Hepatocyte (in vitro differentiated cells): ENCODE results near the gene MAFB. TPM values are rescaled to one million over a fixed set of nuclear protein-coding genes. Genes with fewer than 3 reads are reported as not detected.

Experiments
- DNase-seq: peaks from one replicate; pipeline ENCODE4 v3.0.0-alpha.2; 2016; ENCODE audit warnings: low spot score
- H2AFZ ChIP-seq: fragments of 200-600 bp; sonication (generic); 2 replicates; pipeline ENCODE4 v1.6.0; 2016; ENCODE audit warnings: antibody characterized with exemption, mild to moderate bottlenecking
- H3K27ac ChIP-seq: fragments of 200-600 bp; sonication (generic); 2 replicates; pipeline ENCODE4 v1.5.1; 2016; ENCODE audit warnings: mild to moderate bottlenecking
- H3K27me3 ChIP-seq: fragments of 200-600 bp; sonication (generic); 2 replicates; pipeline ENCODE4 v1.6.1; 2016
- H3K36me3 ChIP-seq: fragments of 200-600 bp; sonication (generic); replicated peaks from 2 replicates; pipeline ENCODE4 v1.5.1; 2016; ENCODE audit warnings: low read depth; ENCODE audit not compliant: insufficient read depth
- H3K4me1 ChIP-seq: fragments of 200-600 bp; sonication (generic); 2 replicates; pipeline ENCODE4 v1.5.1; 2016; ENCODE audit warnings: mild to moderate bottlenecking, moderate library complexity; ENCODE audit not compliant: insufficient read depth
- H3K4me2 ChIP-seq: fragments of 200-600 bp; sonication (generic); 2 replicates; pipeline ENCODE4 v1.6.0; 2016
- H3K4me3 ChIP-seq: fragments of 200-600 bp; sonication (generic); 2 replicates; pipeline ENCODE4 v1.5.1; 2016; ENCODE audit warnings: mild to moderate bottlenecking
- H3K79me2 ChIP-seq: fragments of 200-600 bp; sonication (generic); 2 replicates; pipeline ENCODE4 v1.6.0; 2017; ENCODE audit warnings: mild to moderate bottlenecking
- H3K9me2 ChIP-seq: fragments of 200-600 bp; sonication (generic); replicated peaks from 2 replicates; pipeline ENCODE4 v1.6.0; 2017; ENCODE audit warnings: mild to moderate bottlenecking; ENCODE audit not compliant: insufficient read depth
- H3K9me3 ChIP-seq: fragments of 200-600 bp; sonication (generic); 2 replicates; pipeline ENCODE4 v1.5.1; 2016; ENCODE audit warnings: low read depth, mild to moderate bottlenecking
- H4K20me1 ChIP-seq: fragments of 200-600 bp; sonication (generic); 2 replicates; pipeline ENCODE4 v1.6.0; 2016; ENCODE audit warnings: mild to moderate bottlenecking; ENCODE audit not compliant: insufficient read depth, poor library complexity, severe bottlenecking
- EZH2 ChIP-seq: fragments of 200-600 bp; sonication (generic); IDR thresholded peaks from 2 replicates; pipeline ENCODE4 v1.6.1; 2016; ENCODE audit warnings: antibody characterized with exemption, mild to moderate bottlenecking, borderline replicate concordance
- EZH2phosphoT487 ChIP-seq: fragments of 200-600 bp; sonication (generic); IDR thresholded peaks from one replicate; pipeline ENCODE4 v1.6.1; 2018; ENCODE audit warnings: antibody characterized with exemption, mild to moderate bottlenecking, low read depth, moderate library complexity; ENCODE audit not compliant: unreplicated experiment, severe bottlenecking
- WGBS: methylation state at CpG from one replicate; pipeline ENCODE4 v1.1.6; 2016; ENCODE audit warnings: low lambda C conversion rate; ENCODE audit errors: missing lambda C conversion rate; 5-methylcytosine and 5-hydroxymethylcytosine counted together
- polyA plus RNA-seq: library from polyadenylated mRNA; unstranded; fragments of >200 nt; fragmentation: Nextera tagmentation; extraction: Ambion mirVana; gene quantifications from 2 replicates; pipeline ENCODE4 v1.2.1, GENCODE V29; 2016
- total RNA-seq: library from RNA; depleted of rRNA; stranded (reverse); fragments of >200 nt; gene quantifications from 2 replicates; pipeline ENCODE4 v1.2.3, GENCODE V29; 2014
- TF ChIP-seq, protein P1 (sequence below): fragments of 200-600 bp; sonication (generic); IDR thresholded peaks from 2 replicates; pipeline ENCODE4 v1.5.1; 2016; ENCODE audit warnings: antibody characterized with exemption, mild to moderate bottlenecking; ENCODE audit not compliant: poor library complexity

The MAFB gene
- total and polyA plus RNA-seq, 2 experiments from 2014 or later: 3.4 to 4.1 TPM

DNA sequence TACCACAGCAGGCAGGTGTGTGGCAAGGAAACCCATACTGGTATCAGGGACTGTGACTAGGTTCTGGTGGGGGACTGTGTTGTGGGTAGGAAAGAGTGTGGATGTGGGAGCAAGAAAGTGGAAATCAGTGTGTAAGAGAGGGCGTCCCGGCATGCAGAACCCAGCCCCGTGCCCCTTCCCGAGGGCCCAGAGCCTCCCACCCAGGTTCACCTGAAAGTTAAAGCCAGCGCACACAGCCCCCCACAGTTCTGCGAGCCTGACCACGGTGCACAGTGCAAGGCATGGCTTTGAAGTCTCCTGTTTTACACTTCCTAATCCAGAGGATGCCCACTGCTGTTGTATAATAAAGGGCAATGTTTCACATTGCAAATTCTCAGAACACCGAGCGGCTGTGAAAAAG is 22.7 kb downstream of the MAFB start:
- no peaks in the 10 kb centered on the region for H3K79me2 ChIP-seq
- no peak for DNase-seq
- no peaks in the 10 kb centered on the region for H3K36me3 ChIP-seq
- no peaks in the 10 kb centered on the region for H3K9me2 ChIP-seq
- H3K4me1 ChIP-seq: peaks cover 17% of the 10 kb centered on the region
- WGBS: 93% methylated on average over 9 of the region's 9 CpGs
- H3K27ac ChIP-seq: no peak overlapping the region
- H3K4me3 ChIP-seq: no peak overlapping the region
- no peaks in the 10 kb centered on the region for H3K9me3 ChIP-seq
- no peaks in the 10 kb centered on the region for H4K20me1 ChIP-seq
- no peaks in the 10 kb centered on the region for H3K27me3 ChIP-seq
- no peak overlapping the region for H2AFZ ChIP-seq
- TF ChIP-seq, protein P1, sequence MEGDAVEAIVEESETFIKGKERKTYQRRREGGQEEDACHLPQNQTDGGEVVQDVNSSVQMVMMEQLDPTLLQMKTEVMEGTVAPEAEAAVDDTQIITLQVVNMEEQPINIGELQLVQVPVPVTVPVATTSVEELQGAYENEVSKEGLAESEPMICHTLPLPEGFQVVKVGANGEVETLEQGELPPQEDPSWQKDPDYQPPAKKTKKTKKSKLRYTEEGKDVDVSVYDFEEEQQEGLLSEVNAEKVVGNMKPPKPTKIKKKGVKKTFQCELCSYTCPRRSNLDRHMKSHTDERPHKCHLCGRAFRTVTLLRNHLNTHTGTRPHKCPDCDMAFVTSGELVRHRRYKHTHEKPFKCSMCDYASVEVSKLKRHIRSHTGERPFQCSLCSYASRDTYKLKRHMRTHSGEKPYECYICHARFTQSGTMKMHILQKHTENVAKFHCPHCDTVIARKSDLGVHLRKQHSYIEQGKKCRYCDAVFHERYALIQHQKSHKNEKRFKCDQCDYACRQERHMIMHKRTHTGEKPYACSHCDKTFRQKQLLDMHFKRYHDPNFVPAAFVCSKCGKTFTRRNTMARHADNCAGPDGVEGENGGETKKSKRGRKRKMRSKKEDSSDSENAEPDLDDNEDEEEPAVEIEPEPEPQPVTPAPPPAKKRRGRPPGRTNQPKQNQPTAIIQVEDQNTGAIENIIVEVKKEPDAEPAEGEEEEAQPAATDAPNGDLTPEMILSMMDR: no peak
- TF ChIP-seq EZH2: no peak
- TF ChIP-seq EZH2phosphoT487: no peak
- H3K4me2 ChIP-seq: no peak overlapping the region

DNA sequence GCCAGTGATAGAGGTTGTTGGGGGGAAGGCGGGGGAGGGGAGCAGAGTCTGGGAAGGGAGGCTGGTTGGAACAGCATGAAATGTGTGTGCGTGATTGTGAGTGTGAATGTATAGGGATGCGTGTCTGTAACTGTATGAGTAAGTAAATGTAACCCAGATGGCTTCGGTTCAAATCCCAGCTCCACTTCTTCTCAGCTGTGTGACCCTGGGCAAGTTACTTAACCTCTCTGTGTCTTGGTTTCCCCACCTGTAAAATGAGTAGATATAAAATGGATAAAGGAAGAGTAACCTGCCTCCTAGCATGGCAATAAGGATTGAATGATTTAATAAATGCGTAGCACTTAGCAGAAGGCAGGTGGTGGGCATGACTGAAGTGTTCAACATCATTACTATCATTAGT is 24.1 kb downstream of the MAFB start:
- H3K36me3 ChIP-seq: no peaks in the 10 kb centered on the region
- peaks cover 17% of the 10 kb centered on the region for H3K4me1 ChIP-seq
- H3K9me3 ChIP-seq: no peaks in the 10 kb centered on the region
- H3K27me3 ChIP-seq: no peaks in the 10 kb centered on the region
- no peak overlapping the region for H3K4me2 ChIP-seq
- no peak overlapping the region for H3K4me3 ChIP-seq
- no peak overlapping the region for H2AFZ ChIP-seq
- no peak overlapping the region for H3K27ac ChIP-seq
- TF ChIP-seq, protein P1: no peak
- TF ChIP-seq EZH2phosphoT487: no peak
- no peak for TF ChIP-seq EZH2
- no peak for DNase-seq
- H4K20me1 ChIP-seq: no peaks in the 10 kb centered on the region
- H3K9me2 ChIP-seq: no peaks in the 10 kb centered on the region
- WGBS: 93% methylated on average over 5 of the region's 5 CpGs
- no peaks in the 10 kb centered on the region for H3K79me2 ChIP-seq

DNA sequence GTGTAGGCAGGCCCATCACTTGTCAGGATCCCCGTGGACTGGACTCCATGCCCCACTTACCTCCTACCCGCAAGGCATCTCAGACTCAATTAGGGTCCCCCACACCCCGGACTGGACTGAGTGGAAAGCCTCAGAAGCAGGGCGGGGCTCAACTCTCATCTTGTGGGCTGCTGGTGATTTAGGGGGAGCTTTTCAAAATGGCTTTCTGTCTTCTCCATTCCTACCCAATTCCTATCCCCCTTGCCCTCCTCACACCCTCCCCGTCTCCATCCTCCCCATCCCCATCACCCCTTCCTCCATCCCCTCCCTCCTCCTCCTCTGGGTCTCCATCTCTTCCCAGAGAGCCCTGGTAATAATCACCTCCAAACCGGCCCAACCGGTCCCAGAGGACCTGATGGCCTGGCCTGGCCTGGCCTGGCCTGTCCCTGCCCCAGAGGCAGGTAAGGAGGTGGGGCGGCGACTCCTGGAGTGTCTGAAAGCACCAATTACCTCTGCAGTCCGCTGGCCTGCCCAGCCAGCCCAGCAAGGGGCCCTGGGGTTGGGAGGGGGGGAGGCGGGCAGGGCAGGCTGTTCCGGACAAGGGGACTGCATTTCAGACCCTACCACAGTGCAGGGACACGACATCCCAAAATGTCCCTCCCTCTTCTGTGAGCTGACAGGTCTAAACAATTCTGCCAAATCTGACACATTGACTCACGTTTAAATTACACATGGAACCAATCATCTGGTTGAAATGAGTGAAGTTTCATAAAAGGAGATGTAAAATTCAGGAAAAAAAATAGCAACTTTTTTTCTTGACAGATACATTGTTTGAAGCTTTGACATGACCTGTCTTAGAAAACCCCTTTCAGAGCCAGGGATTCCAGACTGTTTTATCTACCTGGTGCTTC is 24.8 kb downstream of the MAFB start:
- WGBS: 49% methylated on average over 12 of the region's 14 CpGs
- Histone ChIP-seq H2AFZ (no peak overlapping the region), H3K27me3 (no peaks in the 10 kb centered on the region), H3K4me3 (no peak overlapping the region), H3K9me2 (no peaks in the 10 kb centered on the region), H3K4me1 (peaks cover 11% of the 10 kb centered on the region), H3K36me3 (no peaks in the 10 kb centered on the region), H3K4me2 (no peak overlapping the region), H3K9me3 (no peaks in the 10 kb centered on the region), H4K20me1 (no peaks in the 10 kb centered on the region), H3K27ac (no peak overlapping the region), H3K79me2 (no peaks in the 10 kb centered on the region)
- DNase-seq: no peak
- TF ChIP-seq, protein P1: no peak
- TF ChIP-seq EZH2: no peak
